ENCODE measurements around the gene LCOR. TPM values are rescaled to one million over a fixed set of nuclear protein-coding genes. Genes with fewer than 3 reads are reported as not detected.
A peak's percentile ranks its signal among the peaks of the same experiment; 100 is the strongest.

LCOR gene
- total and polyA plus RNA-seq, 11 donors: 4.3 to 31.4 (median 17.4) TPM

DNA sequence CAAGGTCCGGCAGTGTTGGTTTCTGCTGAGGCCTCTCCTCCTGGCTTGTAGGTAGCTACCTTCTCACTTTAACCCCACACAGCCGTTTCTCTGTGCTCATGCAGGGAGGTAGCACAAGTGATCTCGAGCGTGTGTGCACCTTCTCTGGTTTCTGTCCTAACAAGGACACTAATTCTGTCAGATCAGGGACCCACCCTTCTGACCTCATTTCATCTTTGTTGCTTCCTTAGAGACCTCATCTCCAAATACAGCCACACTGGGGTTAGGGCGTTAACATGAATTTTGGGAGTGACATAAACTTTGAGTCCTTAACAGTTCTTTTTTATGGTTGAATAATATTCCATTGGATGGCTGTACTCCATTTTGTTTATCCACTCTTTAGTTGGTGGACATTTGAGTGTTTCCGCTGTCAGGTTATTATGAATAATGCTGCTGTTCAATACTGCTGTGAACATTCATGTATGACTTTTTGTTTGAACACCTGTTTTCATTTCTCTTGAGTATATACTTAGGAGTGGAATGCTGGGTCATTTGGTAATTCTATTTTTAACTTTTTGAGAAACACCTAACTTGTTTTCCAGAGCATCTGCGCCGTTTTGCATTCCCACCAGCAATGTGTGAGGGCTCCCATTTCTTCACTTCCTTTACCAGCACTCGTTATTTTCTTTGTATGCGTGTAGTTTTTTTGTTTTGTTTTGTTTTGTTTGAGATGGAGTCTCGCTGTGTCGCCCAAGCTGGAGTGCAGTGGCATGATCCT lies 57.5 kb downstream of the LCOR start:
- no peak for TF ChIP-seq POLR2A (IDR thresholded peaks at IDR 0.05)
- TF ChIP-seq, protein P1, sequence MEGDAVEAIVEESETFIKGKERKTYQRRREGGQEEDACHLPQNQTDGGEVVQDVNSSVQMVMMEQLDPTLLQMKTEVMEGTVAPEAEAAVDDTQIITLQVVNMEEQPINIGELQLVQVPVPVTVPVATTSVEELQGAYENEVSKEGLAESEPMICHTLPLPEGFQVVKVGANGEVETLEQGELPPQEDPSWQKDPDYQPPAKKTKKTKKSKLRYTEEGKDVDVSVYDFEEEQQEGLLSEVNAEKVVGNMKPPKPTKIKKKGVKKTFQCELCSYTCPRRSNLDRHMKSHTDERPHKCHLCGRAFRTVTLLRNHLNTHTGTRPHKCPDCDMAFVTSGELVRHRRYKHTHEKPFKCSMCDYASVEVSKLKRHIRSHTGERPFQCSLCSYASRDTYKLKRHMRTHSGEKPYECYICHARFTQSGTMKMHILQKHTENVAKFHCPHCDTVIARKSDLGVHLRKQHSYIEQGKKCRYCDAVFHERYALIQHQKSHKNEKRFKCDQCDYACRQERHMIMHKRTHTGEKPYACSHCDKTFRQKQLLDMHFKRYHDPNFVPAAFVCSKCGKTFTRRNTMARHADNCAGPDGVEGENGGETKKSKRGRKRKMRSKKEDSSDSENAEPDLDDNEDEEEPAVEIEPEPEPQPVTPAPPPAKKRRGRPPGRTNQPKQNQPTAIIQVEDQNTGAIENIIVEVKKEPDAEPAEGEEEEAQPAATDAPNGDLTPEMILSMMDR (IDR thresholded peaks at IDR 0.05): no peak
- no peak for DNase-seq
- H3K27me3 ChIP-seq: no peaks in the 10 kb centered on the region
- no peak for ATAC-seq
- WGBS, 4 donors: 93 to 94% (median 94%) methylated on average over 12 of the region's 12 CpGs
- H3K4me1 ChIP-seq: peaks cover 0 to 20% (median 8%) of the 10 kb centered on the region in 12 donors
- peaks cover 0 to 10% (median 2%) of the 10 kb centered on the region in 9 donors for H3K36me3 ChIP-seq
- H3K9me3 ChIP-seq: peaks cover 0 to 30% (median 10%) of the 10 kb centered on the region in 12 donors
- intact Hi-C loops (cut with DNase I): no loop called here
- H3K27ac ChIP-seq: no peak overlapping the region
- H3K4me3 ChIP-seq: no peak overlapping the region

DNA sequence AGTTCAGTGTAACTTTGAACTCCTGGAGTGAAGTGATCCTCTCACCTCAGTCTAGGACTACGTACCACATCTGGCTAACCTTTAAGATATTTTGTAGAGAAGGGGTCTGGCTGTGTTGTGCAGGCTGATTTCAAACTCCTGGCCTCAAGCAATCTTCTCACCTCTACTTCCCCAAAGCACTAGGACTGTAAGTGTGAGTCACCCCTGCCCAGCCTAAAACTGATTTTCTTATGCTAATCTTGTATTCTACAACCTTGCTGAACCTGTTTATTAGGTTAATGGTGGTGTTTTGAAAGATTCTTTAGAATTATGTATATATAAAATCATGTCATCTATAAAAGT lies 58.0 kb downstream of the LCOR start:
- Histone ChIP-seq H3K4me1 (peaks cover 0 to 14% (median 3%) of the 10 kb centered on the region in 12 donors), H3K4me3 (no peak overlapping the region), H3K36me3 (peaks cover 0 to 7% (median 2%) of the 10 kb centered on the region in 9 donors), H3K9me3 (peaks cover 0 to 30% (median 10%) of the 10 kb centered on the region in 12 donors), H3K27me3 (no peaks in the 10 kb centered on the region), H3K27ac (no peak overlapping the region)
- ATAC-seq (peak in 1 of 4 donors; percentile 24), DNase-seq (no peak)
- intact Hi-C loops (cut with DNase I): no loop called here
- WGBS, 4 donors: 90 to 100% (median 98%) methylated on average over 1 of the region's 1 CpG
- TF ChIP-seq POLR2A (IDR thresholded peaks at IDR 0.05): no peak

DNA sequence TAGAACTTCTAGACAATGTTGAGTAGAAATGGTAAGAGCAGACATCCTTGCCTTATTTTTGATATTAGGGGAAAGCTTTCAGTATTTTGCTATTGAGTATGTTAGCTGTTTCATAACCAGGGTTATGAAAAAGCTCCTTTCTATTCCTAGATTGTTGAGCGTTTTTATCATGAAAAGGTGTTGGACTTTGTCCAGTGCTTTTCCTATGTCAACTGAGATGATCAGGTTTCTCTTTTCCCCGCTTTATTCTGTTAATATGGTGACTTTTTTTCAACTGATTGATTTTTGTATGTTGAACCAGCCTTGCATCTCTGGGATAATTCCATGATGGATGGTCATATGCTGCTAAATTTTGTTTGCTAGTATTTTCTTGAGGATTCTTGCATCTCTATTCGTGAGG lies 58.5 kb downstream of the LCOR start:
- no peaks in the 10 kb centered on the region for H3K27me3 ChIP-seq
- no peak overlapping the region for H3K27ac ChIP-seq
- no peak for DNase-seq
- peaks cover 0 to 14% (median 0%) of the 10 kb centered on the region in 12 donors for H3K4me1 ChIP-seq
- no peak overlapping the region for H3K4me3 ChIP-seq
- WGBS, 4 donors: 69 to 76% (median 71%) methylated on average over 3 of the region's 3 CpGs
- ATAC-seq: no peak
- H3K36me3 ChIP-seq: peaks cover 0 to 7% (median 2%) of the 10 kb centered on the region in 9 donors
- no peak for TF ChIP-seq POLR2A (IDR thresholded peaks at IDR 0.05)
- TF ChIP-seq, protein P1 (IDR thresholded peaks at IDR 0.05): no peak
- peaks cover 0 to 30% (median 10%) of the 10 kb centered on the region in 12 donors for H3K9me3 ChIP-seq
- intact Hi-C loops (cut with DNase I): no loop called here

DNA sequence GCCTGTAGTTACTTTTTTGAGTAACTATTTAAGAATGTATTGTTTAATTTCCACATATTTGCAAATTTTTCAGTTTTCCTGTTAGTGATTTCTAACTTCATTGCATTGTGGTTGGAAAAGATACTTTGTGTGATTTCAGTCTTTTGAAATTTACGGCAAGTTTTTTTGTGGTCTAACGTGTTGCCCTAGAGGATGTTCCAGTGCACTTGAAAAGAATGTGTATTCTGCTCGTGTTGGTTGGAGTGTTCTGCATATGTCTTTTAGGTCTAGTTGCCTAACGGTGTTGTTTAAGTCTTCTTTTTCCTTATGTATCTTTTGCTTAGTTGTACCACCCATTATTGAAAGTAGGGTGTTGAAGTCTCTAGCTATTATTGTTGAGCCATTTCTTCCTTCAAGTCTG lies 59.7 kb downstream of the LCOR start:
- Histone ChIP-seq H3K4me1 (peaks cover 0 to 18% (median under 1%) of the 10 kb centered on the region in 12 donors), H3K4me3 (no peak overlapping the region), H3K9me3 (peaks cover 0 to 30% (median 10%) of the 10 kb centered on the region in 12 donors), H3K36me3 (peaks cover 0 to 3% (median 0%) of the 10 kb centered on the region in 9 donors), H3K27me3 (no peaks in the 10 kb centered on the region), H3K27ac (no peak overlapping the region)
- no peak for TF ChIP-seq POLR2A (IDR thresholded peaks at IDR 0.05)
- TF ChIP-seq, protein P1 (IDR thresholded peaks at IDR 0.05): no peak
- ATAC-seq (no peak), DNase-seq (no peak)
- intact Hi-C loops (cut with DNase I): no loop called here
- WGBS, 4 donors: 85 to 99% (median 96%) methylated on average over 4 of the region's 4 CpGs

Data from heart left ventricle (tissue), 16 donors.